Measurements from ENCODE around the gene KIF23.

KIF23 gene

GRCh38 chr15:69410248-69410874 lies 3.8 kb upstream of the KIF23 start:
- Mint-ChIP-seq H3K9me3 (no peaks in the 10 kb centered on the region), H3K27ac (no peak overlapping the region), H3K27me3 (peaks cover 7% of the 10 kb centered on the region), H3K4me3 (no peak overlapping the region), H3K4me1 (peaks cover 7% of the 10 kb centered on the region)
- ATAC-seq (peak; percentile 58), DNase-seq (peak; percentile 17 to 47)

GRCh38 chr15:69412274-69412673 lies 1.9 kb upstream of the KIF23 start:
- Mint-ChIP-seq H3K9me3 (no peaks in the 10 kb centered on the region), H3K4me3 (no peak overlapping the region), H3K4me1 (peaks cover 7% of the 10 kb centered on the region), H3K27me3 (peaks cover 7% of the 10 kb centered on the region), H3K27ac (no peak overlapping the region)
- DNase-seq (no peak), ATAC-seq (no peak)

- Mint-ChIP-seq H3K4me1 (peaks cover 7% of the 10 kb centered on the region), H3K27me3 (peaks cover 4% of the 10 kb centered on the region), H3K9me3 (no peaks in the 10 kb centered on the region), H3K27ac (no peak overlapping the region), H3K4me3 (no peak overlapping the region)
- no peak for DNase-seq
- ATAC-seq: no peak
These were observed 1.4 kb upstream of the KIF23 start for GRCh38 chr15:69412701-69413100.

GRCh38 chr15:69414701-69415167 lies 585 bp downstream of the KIF23 start:
- no peaks in the 10 kb centered on the region for H3K27me3 Mint-ChIP-seq
- H3K27ac Mint-ChIP-seq: peak overlapping the region; percentile 72 to 82
- peak; percentile 17 to 26 for DNase-seq
- no peaks in the 10 kb centered on the region for H3K9me3 Mint-ChIP-seq
- ATAC-seq: peak; percentile 29
- H3K4me1 Mint-ChIP-seq: peaks cover 7% of the 10 kb centered on the region
- H3K4me3 Mint-ChIP-seq: peak overlapping the region; percentile 85 to 92

GRCh38 chr15:69415381-69415780 lies 1.2 kb downstream of the KIF23 start:
- ATAC-seq (no peak), DNase-seq (no peak)
- Mint-ChIP-seq H3K9me3 (no peaks in the 10 kb centered on the region), H3K27me3 (no peaks in the 10 kb centered on the region), H3K27ac (no peak overlapping the region), H3K4me3 (peak overlapping the region; percentile 85 to 92), H3K4me1 (peaks cover 7% of the 10 kb centered on the region)

- Mint-ChIP-seq H3K9me3 (no peaks in the 10 kb centered on the region), H3K4me1 (peaks cover 7% of the 10 kb centered on the region), H3K4me3 (no peak overlapping the region), H3K27me3 (no peaks in the 10 kb centered on the region), H3K27ac (no peak overlapping the region)
- ATAC-seq (no peak), DNase-seq (no peak)
These were observed 3.4 kb downstream of the KIF23 start for GRCh38 chr15:69417581-69417980.

GRCh38 chr15:69421498-69421897 lies 7.3 kb downstream of the KIF23 start:
- ATAC-seq (no peak), DNase-seq (no peak)
- H3K4me1 Mint-ChIP-seq: no peaks in the 10 kb centered on the region
- no peaks in the 10 kb centered on the region for H3K27me3 Mint-ChIP-seq
- no peaks in the 10 kb centered on the region for H3K9me3 Mint-ChIP-seq
- no peak overlapping the region for H3K4me3 Mint-ChIP-seq
- peak overlapping the region in 1 of 2 donors; percentile 80 for H3K27ac Mint-ChIP-seq

GRCh38 chr15:69422336-69422895 lies 8.3 kb downstream of the KIF23 start:
- DNase-seq: no peak

GRCh38 chr15:69424001-69424400 lies 9.9 kb downstream of the KIF23 start:
- Mint-ChIP-seq H3K4me1 (no peaks in the 10 kb centered on the region), H3K9me3 (no peaks in the 10 kb centered on the region), H3K27me3 (no peaks in the 10 kb centered on the region), H3K27ac (no peak overlapping the region), H3K4me3 (no peak overlapping the region)
- no peak for DNase-seq
- no peak for ATAC-seq

More at GRCh38 chr15:69422336-69422895, 8.3 kb downstream of the KIF23 start:
- no peak for ATAC-seq
- Mint-ChIP-seq H3K4me1 (no peaks in the 10 kb centered on the region), H3K27ac (no peak overlapping the region), H3K27me3 (no peaks in the 10 kb centered on the region), H3K4me3 (no peak overlapping the region), H3K9me3 (no peaks in the 10 kb centered on the region)

GRCh38 chr15:69424748-69425413 lies 10.7 kb downstream of the KIF23 start:
- Mint-ChIP-seq H3K27ac (no peak overlapping the region), H3K4me1 (no peaks in the 10 kb centered on the region), H3K4me3 (no peak overlapping the region), H3K9me3 (no peaks in the 10 kb centered on the region), H3K27me3 (no peaks in the 10 kb centered on the region)
- no peak for ATAC-seq
- no peak for DNase-seq

- Mint-ChIP-seq H3K27me3 (no peaks in the 10 kb centered on the region), H3K27ac (no peak overlapping the region), H3K4me3 (no peak overlapping the region), H3K4me1 (no peaks in the 10 kb centered on the region), H3K9me3 (no peaks in the 10 kb centered on the region)
- ATAC-seq (no peak), DNase-seq (no peak)
These were observed 19.7 kb downstream of the KIF23 start for GRCh38 chr15:69433831-69434230.

GRCh38 chr15:69434238-69434637 lies 20.1 kb downstream of the KIF23 start:
- Mint-ChIP-seq H3K27ac (no peak overlapping the region), H3K9me3 (no peaks in the 10 kb centered on the region), H3K27me3 (no peaks in the 10 kb centered on the region), H3K4me1 (no peaks in the 10 kb centered on the region), H3K4me3 (no peak overlapping the region)
- ATAC-seq: no peak
- no peak for DNase-seq

GRCh38 chr15:69434679-69435078 lies 20.5 kb downstream of the KIF23 start:
- Mint-ChIP-seq H3K27ac (no peak overlapping the region), H3K4me3 (no peak overlapping the region), H3K9me3 (no peaks in the 10 kb centered on the region), H3K4me1 (no peaks in the 10 kb centered on the region), H3K27me3 (no peaks in the 10 kb centered on the region)
- DNase-seq (no peak), ATAC-seq (no peak)

- Mint-ChIP-seq H3K4me1 (no peaks in the 10 kb centered on the region), H3K4me3 (no peak overlapping the region), H3K27ac (no peak overlapping the region), H3K9me3 (no peaks in the 10 kb centered on the region), H3K27me3 (no peaks in the 10 kb centered on the region)
- DNase-seq (no peak), ATAC-seq (no peak)
These were observed 21.8 kb downstream of the KIF23 start for GRCh38 chr15:69435985-69436384.

- ATAC-seq (no peak), DNase-seq (no peak)
- H3K9me3 Mint-ChIP-seq: no peaks in the 10 kb centered on the region
- no peaks in the 10 kb centered on the region for H3K27me3 Mint-ChIP-seq
- no peak overlapping the region for H3K4me3 Mint-ChIP-seq
- no peaks in the 10 kb centered on the region for H3K4me1 Mint-ChIP-seq
- no peak overlapping the region for H3K27ac Mint-ChIP-seq
These were observed 22.8 kb downstream of the KIF23 start for GRCh38 chr15:69436951-69437350.

GRCh38 chr15:69439623-69440022 lies 25.5 kb downstream of the KIF23 start:
- no peak overlapping the region for H3K27ac Mint-ChIP-seq
- DNase-seq (no peak), ATAC-seq (no peak)
- no peaks in the 10 kb centered on the region for H3K27me3 Mint-ChIP-seq
- H3K9me3 Mint-ChIP-seq: no peaks in the 10 kb centered on the region
- H3K4me1 Mint-ChIP-seq: peaks cover 9% of the 10 kb centered on the region
- no peak overlapping the region for H3K4me3 Mint-ChIP-seq
